ENCODE results near the gene PRRT3.
"Not testable (repeated sequence)": the region's sequence is repeated elsewhere in the genome, so short reads cannot be mapped to it uniquely, and the experiment has no call there.

Gene PRRT3

GRCh38 chr3:9917820-9918219 is 34.4 kb downstream of the PRRT3 start:
- DNase-seq (ENCODE audit: low read depth), result no peak

- DNase-seq (ENCODE audit: low read depth), result no peak
Measured at GRCh38 chr3:9916734-9917680, 35.2 kb downstream of the PRRT3 start, which contains the start of gene IL17RC. IL17RC (plus strand) TSS chr3:9917098; CDS start chr3:9917316, 218 bp downstream.

GRCh38 chr3:9916346-9916733 is 35.9 kb downstream of the PRRT3 start:
- DNase-seq (ENCODE audit: low read depth), result no peak

GRCh38 chr3:9915254-9916141 is 36.7 kb downstream of the PRRT3 start:
- DNase-seq (ENCODE audit: low read depth), result no peak

- DNase-seq (ENCODE audit: low read depth), result no peak
Measured at GRCh38 chr3:9914559-9915253, 37.5 kb downstream of the PRRT3 start.

- DNase-seq (ENCODE audit: low read depth), result no peak
Measured at GRCh38 chr3:9914011-9914410, 38.2 kb downstream of the PRRT3 start.

GRCh38 chr3:9913601-9914000 is 38.6 kb downstream of the PRRT3 start:
- no peak for DNase-seq (ENCODE audit: low read depth)

- no peak for DNase-seq (ENCODE audit: low read depth)
Measured at GRCh38 chr3:9912294-9912935, 39.8 kb downstream of the PRRT3 start.

GRCh38 chr3:9911863-9912262 is 40.3 kb downstream of the PRRT3 start:
- DNase-seq (ENCODE audit: low read depth), result no peak

- DNase-seq (ENCODE audit: low read depth), result no peak
Measured at GRCh38 chr3:9909221-9910013, 42.8 kb downstream of the PRRT3 start.

GRCh38 chr3:9908286-9908685 is 43.9 kb downstream of the PRRT3 start:
- no peak for DNase-seq (ENCODE audit: low read depth)

- DNase-seq (ENCODE audit: low read depth), result no peak
Measured at GRCh38 chr3:9906480-9906879, 45.7 kb downstream of the PRRT3 start.

GRCh38 chr3:9903904-9904303 is 48.3 kb downstream of the PRRT3 start:
- no peak for DNase-seq (ENCODE audit: low read depth)

GRCh38 chr3:9903238-9903624 is 49.0 kb downstream of the PRRT3 start:
- DNase-seq (ENCODE audit: low read depth), result no peak

GRCh38 chr3:9902372-9903237 is 49.6 kb downstream of the PRRT3 start, which contains the start of gene IL17RE:
IL17RE (plus strand) TSS chr3:9902848; CDS start chr3:9902933, 85 bp downstream.
- no peak for DNase-seq (ENCODE audit: low read depth)

- no peak for DNase-seq (ENCODE audit: low read depth)
Measured at GRCh38 chr3:9901967-9902366, 50.2 kb downstream of the PRRT3 start.

GRCh38 chr3:9900965-9901415 is 51.2 kb downstream of the PRRT3 start:
- DNase-seq (ENCODE audit: low read depth), result not testable (repeated sequence)

GRCh38 chr3:9899289-9899791 is 52.9 kb downstream of the PRRT3 start:
- DNase-seq (ENCODE audit: low read depth), result no peak

- no peak for DNase-seq (ENCODE audit: low read depth)
Measured at GRCh38 chr3:9898467-9899241, 53.6 kb downstream of the PRRT3 start.
